WTC11 (cell line): ENCODE measurements around the gene KLF13. TPM values are rescaled to one million over a fixed set of nuclear protein-coding genes. Genes with fewer than 3 reads are reported as not detected.
A peak's percentile ranks its signal among the peaks of the same experiment; 100 is the strongest.

Source experiments
- ATAC-seq: fragments of 200-7000 bp; cut with Tn5 transposase; 2 replicates; pipeline ENCODE4 v1.10.0; 2021; ENCODE audit warnings: mild to moderate bottlenecking, moderate library complexity
- CTCF ChIA-PET: fragments of 300-600 bp; sonication (Branson Sonifier 250); formaldehyde crosslinking; loops from one replicate; lab custom pipeline; 2021; ENCODE audit warnings: antibody characterized with exemption; lab: Charles Lee
- POLR2A ChIA-PET: fragments of 350-600 bp; sonication (Branson Sonifier 250); formaldehyde crosslinking; loops from one replicate; lab custom pipeline; 2021; ENCODE audit warnings: antibody characterized with exemption; lab: Charles Lee
- DNase-seq: peaks from one replicate; pipeline ENCODE4 v3.0.0; 2021; ENCODE audit warnings: low spot score
- H3K27ac Mint-ChIP-seq: 2 replicates; pipeline ENCODE4 v1.8.0; 2021; ENCODE audit warnings: mixed read lengths
- H3K27me3 Mint-ChIP-seq: 2 replicates; pipeline ENCODE4 v1.8.0; 2021; ENCODE audit warnings: low read depth, mild to moderate bottlenecking, moderate library complexity, mixed read lengths
- H3K36me3 Mint-ChIP-seq: 2 replicates; pipeline ENCODE4 v1.8.0; 2021; ENCODE audit warnings: mixed read lengths
- H3K4me1 Mint-ChIP-seq: 2 replicates; pipeline ENCODE4 v1.8.0; 2022; ENCODE audit warnings: mixed read lengths
- H3K4me3 Mint-ChIP-seq: 2 replicates; pipeline ENCODE4 v1.8.0; 2021; ENCODE audit warnings: mild to moderate bottlenecking, moderate library complexity, mixed read lengths
- H3K9me3 Mint-ChIP-seq: 2 replicates; pipeline ENCODE4 v1.8.0; 2021; ENCODE audit warnings: mixed read lengths
- CREB1 ChIP-seq: sonication (generic); formaldehyde crosslinking; IDR thresholded peaks from 2 replicates; pipeline ENCODE4 v1.8.0; 2023; ENCODE audit warnings: mild to moderate bottlenecking, missing genetic modification reagents
- CREM ChIP-seq: sonication (generic); formaldehyde crosslinking; IDR thresholded peaks from 2 replicates; pipeline ENCODE4 v1.8.1; 2022; ENCODE audit warnings: mild to moderate bottlenecking, missing genetic modification reagents, moderate library complexity
- GTF2I ChIP-seq: fragments of 250-450 bp; sonication (Bioruptor Pico); conservative IDR thresholded peaks from 2 replicates; pipeline ENCODE4 v1.4.0; 2021; ENCODE audit warnings: mild to moderate bottlenecking
- JAZF1 ChIP-seq: fragments of 250-450 bp; sonication (Bioruptor Pico); IDR thresholded peaks from 2 replicates; pipeline ENCODE4 v1.9.0; 2021; ENCODE audit warnings: moderate library complexity, mild to moderate bottlenecking, inconsistent platforms
- MYBL2 ChIP-seq: sonication (generic); formaldehyde crosslinking; IDR thresholded peaks from 2 replicates; pipeline ENCODE4 v1.8.1; 2023; ENCODE audit warnings: mild to moderate bottlenecking, moderate library complexity, missing genetic modification reagents
- OVOL2 ChIP-seq: fragments of 250-450 bp; sonication (Bioruptor Pico); IDR thresholded peaks from 2 replicates; pipeline ENCODE4 v1.9.0; 2021; ENCODE audit warnings: mild to moderate bottlenecking, borderline replicate concordance
- SOX15 ChIP-seq: fragments of 250-450 bp; sonication (Bioruptor Pico); IDR thresholded peaks from 2 replicates; pipeline ENCODE4 v1.9.0; 2021; ENCODE audit warnings: mild to moderate bottlenecking
- SP1 ChIP-seq: sonication (generic); formaldehyde crosslinking; conservative IDR thresholded peaks from 2 replicates; pipeline ENCODE4 v1.8.1; 2022; ENCODE audit warnings: missing genetic modification reagents
- TCF7 ChIP-seq: sonication (generic); formaldehyde crosslinking; IDR thresholded peaks from 2 replicates; pipeline ENCODE4 v1.8.0; 2022; ENCODE audit warnings: mild to moderate bottlenecking, low read depth, missing genetic modification reagents, moderate library complexity
- TP53 ChIP-seq: sonication (generic); formaldehyde crosslinking; IDR thresholded peaks from 2 replicates; pipeline ENCODE4 v1.8.1; 2023; ENCODE audit warnings: mild to moderate bottlenecking, missing genetic modification reagents
- ZNF138 ChIP-seq: sonication (generic); formaldehyde crosslinking; conservative IDR thresholded peaks from 2 replicates; pipeline ENCODE4 v1.8.1; 2022; ENCODE audit warnings: mild to moderate bottlenecking, moderate library complexity, missing genetic modification reagents
- ZNF263 ChIP-seq: sonication (generic); formaldehyde crosslinking; IDR thresholded peaks from 2 replicates; pipeline ENCODE4 v1.8.1; 2022; ENCODE audit warnings: low read depth, mild to moderate bottlenecking, moderate library complexity, missing genetic modification reagents
- total RNA-seq: library from RNA; stranded (reverse); gene quantifications from 3 replicates; pipeline ENCODE4 v1.2.3, GENCODE V29; 2021
- TF ChIP-seq, protein P1 (sequence below): sonication (generic); formaldehyde crosslinking; IDR thresholded peaks from 2 replicates; pipeline ENCODE4 v1.8.1; 2022; ENCODE audit warnings: mild to moderate bottlenecking, moderate library complexity, missing genetic modification reagents
- TF ChIP-seq, protein P2 (sequence below): sonication (generic); formaldehyde crosslinking; IDR thresholded peaks from 2 replicates; pipeline ENCODE4 v1.8.1; 2022; ENCODE audit warnings: low read depth, missing genetic modification reagents, borderline replicate concordance
- TF ChIP-seq, protein P3 (sequence below): sonication (generic); formaldehyde crosslinking; IDR thresholded peaks from 2 replicates; pipeline ENCODE4 v1.8.0; 2022; ENCODE audit warnings: mild to moderate bottlenecking, missing genetic modification reagents
- TF ChIP-seq, protein P4 (sequence below): fragments of 250-450 bp; sonication (Bioruptor Pico); IDR thresholded peaks from 2 replicates; pipeline ENCODE4 v1.9.0; 2021; ENCODE audit warnings: mild to moderate bottlenecking, borderline replicate concordance
- TF ChIP-seq, protein P5 (sequence below): sonication (generic); formaldehyde crosslinking; IDR thresholded peaks from 2 replicates; pipeline ENCODE4 v1.8.1; 2023; ENCODE audit warnings: mild to moderate bottlenecking, moderate library complexity, missing genetic modification reagents
- TF ChIP-seq, protein P6 (sequence below): sonication (generic); formaldehyde crosslinking; IDR thresholded peaks from 2 replicates; pipeline ENCODE4 v1.8.1; 2023; ENCODE audit warnings: mild to moderate bottlenecking, missing genetic modification reagents, moderate library complexity
- TF ChIP-seq, protein P7 (sequence below): sonication (generic); formaldehyde crosslinking; IDR thresholded peaks from 2 replicates; pipeline ENCODE4 v1.8.1; 2022; ENCODE audit warnings: low read depth, mild to moderate bottlenecking, moderate library complexity, missing genetic modification reagents, borderline replicate concordance

KLF13 gene
- total RNA-seq, 1 experiment from 2014 or later: 38.1 TPM

DNA sequence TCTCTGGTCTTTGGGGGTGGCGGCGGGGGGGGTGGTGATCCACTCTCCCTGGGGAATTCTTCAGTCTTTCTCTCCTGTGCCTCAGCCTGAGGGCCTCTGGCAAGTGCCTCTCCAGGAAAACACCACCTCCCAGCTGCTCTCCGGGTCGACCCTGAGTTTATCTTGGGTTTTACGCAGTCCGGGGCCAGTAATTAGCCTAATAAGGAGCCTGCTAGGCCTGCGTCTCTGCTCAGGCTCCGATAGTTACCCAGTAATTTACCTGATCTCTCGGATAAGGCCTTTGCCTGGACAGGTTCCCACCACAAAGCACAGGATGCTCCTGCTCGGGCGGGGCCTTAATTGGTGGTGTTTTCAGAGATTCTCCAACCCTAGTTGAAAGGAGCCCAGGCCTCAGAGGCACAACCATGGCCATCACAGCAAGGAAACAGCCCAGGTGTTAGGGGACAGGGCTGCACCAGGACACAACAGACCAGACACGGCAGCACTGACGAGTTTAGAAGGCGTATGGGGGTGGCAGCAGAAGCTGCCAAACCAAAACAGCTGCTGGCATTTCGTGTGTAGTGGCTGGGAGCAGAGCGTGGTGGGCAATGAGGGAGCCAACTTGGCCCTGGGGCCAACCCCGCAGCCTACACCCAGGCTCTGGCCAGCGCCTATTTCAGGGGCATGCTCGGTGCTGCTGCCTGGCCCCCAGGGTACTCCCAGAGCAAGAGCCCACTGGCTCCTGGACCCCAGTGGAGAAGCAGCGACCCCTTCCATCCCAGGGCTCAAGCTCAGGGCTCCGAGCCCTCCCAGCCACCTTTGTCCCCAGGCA, 71.4 kb downstream of the KLF13 start:
- Mint-ChIP-seq H3K4me1 (peaks cover 33% of the 10 kb centered on the region), H3K4me3 (no peak overlapping the region), H3K27ac (peak overlapping the region; percentile 91)
- ChIA-PET POLR2A (interaction anchor here (0.8 to 1.1 kb wide), 2 partner anchors 40 to 248 kb away, joined by 3 to 5 read pairs; no protein-coding TSS in a partner anchor), CTCF (interaction anchor here (1.2 to 2.9 kb wide), 5 partner anchors 33 to 91 kb away, joined by 3 to 16 read pairs (median 13); no protein-coding TSS in a partner anchor)
- TF ChIP-seq SOX15 (CRISPR knock-in tag) (no peak), GTF2I (CRISPR knock-in tag) (no peak), CREM (CRISPR knock-in tag) (no peak), TCF7 (CRISPR knock-in tag) (no peak)
- TF ChIP-seq, protein P1, sequence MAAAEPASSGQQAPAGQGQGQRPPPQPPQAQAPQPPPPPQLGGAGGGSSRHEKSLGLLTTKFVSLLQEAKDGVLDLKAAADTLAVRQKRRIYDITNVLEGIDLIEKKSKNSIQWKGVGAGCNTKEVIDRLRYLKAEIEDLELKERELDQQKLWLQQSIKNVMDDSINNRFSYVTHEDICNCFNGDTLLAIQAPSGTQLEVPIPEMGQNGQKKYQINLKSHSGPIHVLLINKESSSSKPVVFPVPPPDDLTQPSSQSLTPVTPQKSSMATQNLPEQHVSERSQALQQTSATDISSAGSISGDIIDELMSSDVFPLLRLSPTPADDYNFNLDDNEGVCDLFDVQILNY (CRISPR knock-in tag): no peak
- TF ChIP-seq, protein P2, sequence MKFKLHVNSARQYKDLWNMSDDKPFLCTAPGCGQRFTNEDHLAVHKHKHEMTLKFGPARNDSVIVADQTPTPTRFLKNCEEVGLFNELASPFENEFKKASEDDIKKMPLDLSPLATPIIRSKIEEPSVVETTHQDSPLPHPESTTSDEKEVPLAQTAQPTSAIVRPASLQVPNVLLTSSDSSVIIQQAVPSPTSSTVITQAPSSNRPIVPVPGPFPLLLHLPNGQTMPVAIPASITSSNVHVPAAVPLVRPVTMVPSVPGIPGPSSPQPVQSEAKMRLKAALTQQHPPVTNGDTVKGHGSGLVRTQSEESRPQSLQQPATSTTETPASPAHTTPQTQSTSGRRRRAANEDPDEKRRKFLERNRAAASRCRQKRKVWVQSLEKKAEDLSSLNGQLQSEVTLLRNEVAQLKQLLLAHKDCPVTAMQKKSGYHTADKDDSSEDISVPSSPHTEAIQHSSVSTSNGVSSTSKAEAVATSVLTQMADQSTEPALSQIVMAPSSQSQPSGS (CRISPR knock-in tag): no peak
- TF ChIP-seq, all 79 proteins: peak for 0
- ATAC-seq (no peak), DNase-seq (no peak)
- Mint-ChIP-seq H3K27me3 (peaks cover 19% of the 10 kb centered on the region), H3K36me3 (no peaks in the 10 kb centered on the region), H3K9me3 (no peaks in the 10 kb centered on the region)

DNA sequence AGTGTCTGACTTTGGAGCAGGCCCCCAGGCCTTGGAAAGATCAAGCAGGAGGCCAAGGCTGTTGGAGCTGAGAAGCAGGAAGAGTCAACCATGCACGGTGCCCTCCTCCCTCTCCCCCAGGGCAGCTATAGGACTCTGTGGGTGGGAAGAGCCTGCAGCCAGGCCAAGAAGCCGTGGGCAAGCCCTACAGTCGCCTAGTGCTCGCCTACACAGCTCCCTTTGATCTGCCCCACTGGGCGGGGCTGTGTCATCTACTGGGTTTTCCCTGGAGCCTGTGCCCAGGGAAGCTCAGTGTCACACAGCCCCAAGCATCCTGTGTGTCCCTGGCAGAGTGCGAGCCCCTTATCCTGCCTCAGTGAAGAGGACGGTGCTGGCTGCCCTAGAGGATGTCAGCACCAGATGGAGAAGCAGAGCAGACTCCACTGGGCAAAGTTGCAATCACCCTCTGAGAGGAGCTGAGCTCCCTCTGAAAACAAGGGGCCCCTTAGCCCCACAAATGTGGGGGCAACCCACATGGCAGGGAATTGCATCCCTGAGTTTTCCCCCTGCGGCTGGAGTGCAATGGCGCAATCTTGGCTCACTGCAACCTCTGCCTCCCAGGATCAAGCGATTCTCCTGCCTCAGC, 72.2 kb downstream of the KLF13 start:
- Mint-ChIP-seq H3K9me3 (peaks cover 3% of the 10 kb centered on the region), H3K4me1 (peaks cover 28% of the 10 kb centered on the region), H3K36me3 (no peaks in the 10 kb centered on the region), H3K4me3 (no peak overlapping the region), H3K27me3 (peaks cover 11% of the 10 kb centered on the region), H3K27ac (no peak overlapping the region)
- DNase-seq (no peak), ATAC-seq (no peak)
- ChIA-PET CTCF (interaction anchor here (1.3 to 2.9 kb wide), 4 partner anchors 34 to 89 kb away, joined by 4 to 16 read pairs (median 13); no protein-coding TSS in a partner anchor), POLR2A (no interaction called here)
- TF ChIP-seq, protein P3, sequence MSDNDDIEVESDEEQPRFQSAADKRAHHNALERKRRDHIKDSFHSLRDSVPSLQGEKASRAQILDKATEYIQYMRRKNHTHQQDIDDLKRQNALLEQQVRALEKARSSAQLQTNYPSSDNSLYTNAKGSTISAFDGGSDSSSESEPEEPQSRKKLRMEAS (CRISPR knock-in tag): no peak
- TF ChIP-seq ZNF138: no peak
- TF ChIP-seq, protein P4, sequence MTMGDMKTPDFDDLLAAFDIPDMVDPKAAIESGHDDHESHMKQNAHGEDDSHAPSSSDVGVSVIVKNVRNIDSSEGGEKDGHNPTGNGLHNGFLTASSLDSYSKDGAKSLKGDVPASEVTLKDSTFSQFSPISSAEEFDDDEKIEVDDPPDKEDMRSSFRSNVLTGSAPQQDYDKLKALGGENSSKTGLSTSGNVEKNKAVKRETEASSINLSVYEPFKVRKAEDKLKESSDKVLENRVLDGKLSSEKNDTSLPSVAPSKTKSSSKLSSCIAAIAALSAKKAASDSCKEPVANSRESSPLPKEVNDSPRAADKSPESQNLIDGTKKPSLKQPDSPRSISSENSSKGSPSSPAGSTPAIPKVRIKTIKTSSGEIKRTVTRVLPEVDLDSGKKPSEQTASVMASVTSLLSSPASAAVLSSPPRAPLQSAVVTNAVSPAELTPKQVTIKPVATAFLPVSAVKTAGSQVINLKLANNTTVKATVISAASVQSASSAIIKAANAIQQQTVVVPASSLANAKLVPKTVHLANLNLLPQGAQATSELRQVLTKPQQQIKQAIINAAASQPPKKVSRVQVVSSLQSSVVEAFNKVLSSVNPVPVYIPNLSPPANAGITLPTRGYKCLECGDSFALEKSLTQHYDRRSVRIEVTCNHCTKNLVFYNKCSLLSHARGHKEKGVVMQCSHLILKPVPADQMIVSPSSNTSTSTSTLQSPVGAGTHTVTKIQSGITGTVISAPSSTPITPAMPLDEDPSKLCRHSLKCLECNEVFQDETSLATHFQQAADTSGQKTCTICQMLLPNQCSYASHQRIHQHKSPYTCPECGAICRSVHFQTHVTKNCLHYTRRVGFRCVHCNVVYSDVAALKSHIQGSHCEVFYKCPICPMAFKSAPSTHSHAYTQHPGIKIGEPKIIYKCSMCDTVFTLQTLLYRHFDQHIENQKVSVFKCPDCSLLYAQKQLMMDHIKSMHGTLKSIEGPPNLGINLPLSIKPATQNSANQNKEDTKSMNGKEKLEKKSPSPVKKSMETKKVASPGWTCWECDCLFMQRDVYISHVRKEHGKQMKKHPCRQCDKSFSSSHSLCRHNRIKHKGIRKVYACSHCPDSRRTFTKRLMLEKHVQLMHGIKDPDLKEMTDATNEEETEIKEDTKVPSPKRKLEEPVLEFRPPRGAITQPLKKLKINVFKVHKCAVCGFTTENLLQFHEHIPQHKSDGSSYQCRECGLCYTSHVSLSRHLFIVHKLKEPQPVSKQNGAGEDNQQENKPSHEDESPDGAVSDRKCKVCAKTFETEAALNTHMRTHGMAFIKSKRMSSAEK (CRISPR knock-in tag): no peak
- no peak for TF ChIP-seq ZNF263 (CRISPR knock-in tag)
- TF ChIP-seq OVOL2: no peak
- no peak for TF ChIP-seq TP53 (CRISPR knock-in tag)
- no peak for TF ChIP-seq CREB1 (CRISPR knock-in tag)
- no peak for TF ChIP-seq SP1 (CRISPR knock-in tag)
- TF ChIP-seq JAZF1 (CRISPR knock-in tag): no peak
- TF ChIP-seq, protein P5, sequence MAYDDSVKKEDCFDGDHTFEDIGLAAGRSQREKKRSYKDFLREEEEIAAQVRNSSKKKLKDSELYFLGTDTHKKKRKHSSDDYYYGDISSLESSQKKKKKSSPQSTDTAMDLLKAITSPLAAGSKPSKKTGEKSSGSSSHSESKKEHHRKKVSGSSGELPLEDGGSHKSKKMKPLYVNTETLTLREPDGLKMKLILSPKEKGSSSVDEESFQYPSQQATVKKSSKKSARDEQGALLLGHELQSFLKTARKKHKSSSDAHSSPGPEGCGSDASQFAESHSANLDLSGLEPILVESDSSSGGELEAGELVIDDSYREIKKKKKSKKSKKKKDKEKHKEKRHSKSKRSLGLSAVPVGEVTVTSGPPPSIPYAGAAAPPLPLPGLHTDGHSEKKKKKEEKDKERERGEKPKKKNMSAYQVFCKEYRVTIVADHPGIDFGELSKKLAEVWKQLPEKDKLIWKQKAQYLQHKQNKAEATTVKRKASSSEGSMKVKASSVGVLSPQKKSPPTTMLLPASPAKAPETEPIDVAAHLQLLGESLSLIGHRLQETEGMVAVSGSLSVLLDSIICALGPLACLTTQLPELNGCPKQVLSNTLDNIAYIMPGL (CRISPR knock-in tag): no peak
- TF ChIP-seq, protein P6, sequence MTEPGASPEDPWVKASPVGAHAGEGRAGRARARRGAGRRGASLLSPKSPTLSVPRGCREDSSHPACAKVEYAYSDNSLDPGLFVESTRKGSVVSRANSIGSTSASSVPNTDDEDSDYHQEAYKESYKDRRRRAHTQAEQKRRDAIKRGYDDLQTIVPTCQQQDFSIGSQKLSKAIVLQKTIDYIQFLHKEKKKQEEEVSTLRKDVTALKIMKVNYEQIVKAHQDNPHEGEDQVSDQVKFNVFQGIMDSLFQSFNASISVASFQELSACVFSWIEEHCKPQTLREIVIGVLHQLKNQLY (CRISPR knock-in tag): no peak
- TF ChIP-seq, protein P7, sequence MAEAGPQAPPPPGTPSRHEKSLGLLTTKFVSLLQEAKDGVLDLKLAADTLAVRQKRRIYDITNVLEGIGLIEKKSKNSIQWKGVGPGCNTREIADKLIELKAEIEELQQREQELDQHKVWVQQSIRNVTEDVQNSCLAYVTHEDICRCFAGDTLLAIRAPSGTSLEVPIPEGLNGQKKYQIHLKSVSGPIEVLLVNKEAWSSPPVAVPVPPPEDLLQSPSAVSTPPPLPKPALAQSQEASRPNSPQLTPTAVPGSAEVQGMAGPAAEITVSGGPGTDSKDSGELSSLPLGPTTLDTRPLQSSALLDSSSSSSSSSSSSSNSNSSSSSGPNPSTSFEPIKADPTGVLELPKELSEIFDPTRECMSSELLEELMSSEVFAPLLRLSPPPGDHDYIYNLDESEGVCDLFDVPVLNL (CRISPR knock-in tag): no peak
- no peak for TF ChIP-seq MYBL2 (CRISPR knock-in tag)
